HuH-7 (cell line): ENCODE data around the gene POLR2J.
"Not testable (repeated sequence)": the region's sequence is repeated elsewhere in the genome, so short reads cannot be mapped to it uniquely, and the experiment has no call there.

Experiments used
- DNase-seq: peaks from one replicate; pipeline ENCODE4 v3.0.0; 2011; ENCODE audit warnings: low spot score

The POLR2J gene

DNA sequence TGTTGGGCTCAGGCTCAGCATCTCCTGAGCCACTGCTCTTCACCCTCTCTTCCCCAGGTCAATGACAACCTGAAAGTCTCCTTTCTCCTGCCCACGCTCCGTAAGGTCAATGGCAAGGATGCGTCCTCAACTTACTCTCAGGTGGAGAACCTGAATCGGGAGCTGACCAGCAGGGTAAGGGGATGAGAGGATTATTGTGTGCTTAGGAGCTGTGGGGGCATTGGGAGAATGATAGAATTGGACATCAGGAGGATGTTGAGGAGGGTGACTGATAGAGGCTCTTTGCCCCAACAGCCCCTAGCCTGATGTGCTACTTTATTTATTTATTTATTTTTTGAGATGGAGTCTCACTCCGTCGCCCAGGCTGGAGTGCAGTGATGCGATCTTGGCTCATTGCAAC lies 12.6 kb downstream of the POLR2J start:
- DNase-seq, result no peak

DNA sequence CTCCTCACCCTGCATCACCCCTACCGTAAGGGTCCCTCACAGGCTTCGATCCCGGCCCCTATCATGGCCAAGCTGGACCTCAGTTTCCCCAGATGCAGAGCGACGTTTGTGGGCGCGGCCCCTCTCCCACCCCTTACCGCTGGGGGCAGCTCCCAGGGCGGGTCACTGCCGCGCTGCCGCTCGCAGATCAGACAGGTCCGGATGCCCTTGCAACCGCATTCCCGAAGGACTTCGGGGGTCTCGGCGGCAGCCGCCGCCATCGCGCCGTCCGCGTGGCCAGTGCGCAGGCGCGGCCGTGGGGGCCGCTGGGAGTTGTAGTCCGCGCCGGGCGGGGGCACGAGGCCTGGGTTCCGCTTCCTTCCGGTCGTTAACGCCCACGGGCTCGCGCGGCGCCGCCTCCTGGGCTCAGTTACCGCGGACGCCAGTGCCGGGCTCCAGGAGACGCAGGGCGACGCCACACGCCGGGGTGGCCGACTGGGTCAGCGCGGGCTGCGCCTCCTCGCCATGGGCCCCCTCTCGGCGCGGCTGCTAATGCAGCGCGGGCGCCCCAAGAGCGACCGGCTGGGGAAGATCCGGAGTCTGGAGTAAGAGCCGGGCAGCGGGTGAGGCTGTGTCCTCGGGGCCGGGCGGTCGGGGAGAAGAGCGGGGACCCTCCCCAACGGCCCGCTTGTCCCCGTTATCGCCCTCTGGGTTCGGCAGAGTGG lies 14.0 kb downstream of the POLR2J start, which contains the start of the genes ALKBH4 and LRWD1:
Gene ALKBH4 (minus strand): TSS at position 287 of the 704 bp plus-strand sequence. CDS start 27 bp downstream, at position 260.
Gene LRWD1 (plus strand): TSS at position 408 of the 704 bp plus-strand sequence. CDS start 97 bp downstream, at position 505.
- peak; percentile 99 for DNase-seq

DNA sequence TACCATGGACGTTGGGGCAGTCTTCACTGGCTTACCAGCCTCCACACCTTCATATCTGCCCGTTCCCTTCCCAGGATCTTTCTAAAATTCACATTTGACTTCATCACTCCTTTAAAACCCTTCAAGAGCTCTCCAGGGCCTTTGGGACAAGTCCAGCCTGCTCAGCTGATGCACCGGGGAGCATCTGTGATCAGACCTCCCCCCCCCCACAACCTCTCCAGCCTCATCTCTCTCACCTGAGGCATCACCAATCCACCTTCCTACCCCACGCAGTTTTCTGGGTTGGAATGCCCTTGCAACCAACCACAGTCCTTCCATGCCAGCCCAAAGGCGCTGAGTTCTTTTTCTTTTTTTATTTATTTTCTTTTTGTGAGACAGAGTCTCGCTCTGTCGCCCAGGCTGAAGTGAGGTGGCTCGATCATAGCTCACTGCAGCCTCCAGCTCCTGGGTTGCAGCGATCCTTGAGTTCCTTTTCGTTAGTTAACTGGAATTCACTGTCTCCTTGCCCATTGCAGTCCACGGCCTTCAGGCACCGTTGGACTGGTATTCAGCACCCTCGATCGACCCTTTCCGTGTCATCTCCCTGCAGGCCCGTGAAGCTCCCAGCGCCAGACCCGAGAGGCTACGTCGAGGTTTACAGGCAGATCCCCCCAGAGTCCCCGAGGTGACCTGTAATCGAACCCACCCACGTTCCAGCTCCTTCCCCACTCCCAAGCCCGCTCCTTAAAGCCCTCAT lies 14.7 kb downstream of the POLR2J start:
- no peak for DNase-seq

DNA sequence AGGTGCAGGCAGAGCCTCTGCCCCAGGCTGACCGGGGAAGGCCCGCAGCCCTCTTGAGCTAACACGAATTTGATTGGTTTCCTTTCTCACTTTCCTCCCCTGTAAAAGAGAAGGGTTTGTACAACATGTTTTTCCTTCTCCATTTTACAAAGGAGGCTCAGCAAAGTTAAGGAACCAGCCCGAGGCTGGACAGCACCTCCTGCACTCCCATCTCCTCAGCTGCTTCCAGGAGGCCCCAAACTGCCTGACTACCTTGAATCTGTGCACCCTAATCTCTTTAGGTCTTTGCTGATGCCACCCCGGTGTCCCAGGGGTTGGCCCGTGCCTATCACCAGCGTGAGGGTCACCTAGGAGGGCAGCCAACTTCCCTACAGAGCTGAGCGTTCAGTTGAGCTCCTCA lies 18.3 kb downstream of the POLR2J start:
- DNase-seq, result no peak

DNA sequence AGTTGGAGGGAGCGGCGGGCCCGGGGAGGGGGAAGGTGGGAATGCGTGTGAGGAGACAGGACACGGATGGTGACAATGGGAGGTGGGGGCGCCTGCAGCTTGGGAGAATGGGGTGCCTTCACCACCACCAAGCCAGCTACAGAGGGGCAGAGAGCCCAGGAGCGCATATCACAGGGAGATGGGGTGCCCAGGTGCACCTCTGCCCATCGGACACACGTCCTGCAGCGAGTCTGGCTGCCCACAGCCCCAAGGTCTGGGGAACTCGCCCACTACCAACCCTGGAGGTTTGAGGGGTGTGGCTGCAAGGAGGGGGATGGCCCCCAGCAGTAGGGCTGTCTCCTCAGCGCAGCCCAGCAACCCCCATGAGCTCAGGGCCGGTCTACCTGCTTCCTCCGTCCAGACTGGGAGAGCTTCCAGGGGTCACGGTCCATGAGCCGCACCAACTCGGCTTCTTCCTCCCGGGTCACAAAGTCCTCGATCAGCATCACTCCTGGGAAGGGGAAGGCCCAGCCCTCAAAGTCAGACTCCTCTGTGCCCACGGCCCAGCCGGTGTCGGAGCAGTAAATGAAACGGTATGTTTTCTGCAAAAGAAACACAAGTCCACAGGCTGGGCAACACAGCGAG lies 19.4 kb downstream of the POLR2J start:
- no peak for DNase-seq

DNA sequence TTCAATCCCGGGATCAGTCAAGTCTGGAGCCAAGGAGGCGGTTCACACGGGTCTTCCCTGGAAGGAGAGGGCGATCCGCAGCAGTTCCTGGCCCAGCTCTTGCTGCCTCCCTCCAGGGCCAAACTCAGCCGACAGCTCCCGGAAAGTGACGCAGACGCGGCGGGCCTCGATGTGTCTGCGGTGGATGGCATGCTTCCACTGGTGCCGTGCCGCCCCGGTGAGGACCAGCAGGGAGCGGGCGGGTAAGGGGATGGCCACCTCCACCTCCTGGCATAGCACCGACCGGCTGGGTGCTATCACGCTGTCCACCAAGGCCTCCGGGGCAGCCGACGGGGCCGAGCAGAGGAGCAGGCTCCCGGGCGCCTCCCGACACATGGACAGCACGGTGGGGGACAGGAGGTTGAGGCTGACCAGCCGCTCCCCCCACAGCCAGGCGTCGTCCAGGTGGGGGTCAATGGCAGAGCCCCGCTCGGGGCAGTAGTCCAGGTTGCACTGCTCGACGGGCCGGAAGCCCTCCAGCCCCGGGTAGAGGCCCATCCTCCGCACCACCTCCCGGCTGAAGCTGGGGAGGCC lies 21.3 kb downstream of the POLR2J start:
- DNase-seq, result no peak

DNA sequence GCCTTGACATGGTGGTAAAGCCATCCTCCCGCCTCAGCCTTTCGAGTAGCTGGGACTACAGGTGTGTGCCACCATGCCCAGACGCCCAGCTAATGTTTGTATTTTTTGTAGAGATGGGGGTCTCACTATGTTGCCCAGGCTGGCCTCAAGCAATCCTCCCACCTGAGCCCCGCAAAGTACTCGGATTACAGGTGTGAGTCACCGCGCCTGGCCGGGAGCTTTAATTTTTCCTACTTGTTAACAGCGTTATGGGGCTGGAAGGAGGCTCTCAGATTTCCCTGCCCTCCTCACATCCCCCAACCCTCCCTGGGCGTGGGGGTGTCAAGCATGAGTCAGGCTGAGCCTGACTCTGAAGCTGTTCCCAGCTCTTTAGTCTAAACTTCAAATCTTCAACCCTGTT lies 22.4 kb downstream of the POLR2J start:
- DNase-seq, result no peak

DNA sequence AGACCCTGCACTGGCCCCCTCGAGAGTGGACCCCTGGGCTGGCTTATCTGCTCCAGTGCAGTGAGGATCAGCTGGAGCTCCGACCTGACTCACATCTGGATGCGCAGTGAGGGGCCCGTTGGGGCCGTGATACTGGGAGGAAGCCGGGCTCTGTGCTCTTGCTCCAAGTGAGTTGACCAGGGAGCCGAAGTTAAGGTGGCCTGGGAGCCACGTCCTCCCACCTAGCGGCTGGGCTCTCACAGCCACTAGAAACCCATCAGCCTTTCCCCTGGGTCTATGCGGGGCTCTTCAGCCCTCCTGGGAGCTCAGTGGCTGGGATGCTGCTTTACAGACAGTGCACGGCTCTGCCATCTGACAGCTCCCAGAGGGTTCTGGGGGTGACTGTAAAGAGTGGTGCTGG lies 23.1 kb downstream of the POLR2J start:
- DNase-seq, result no peak

DNA sequence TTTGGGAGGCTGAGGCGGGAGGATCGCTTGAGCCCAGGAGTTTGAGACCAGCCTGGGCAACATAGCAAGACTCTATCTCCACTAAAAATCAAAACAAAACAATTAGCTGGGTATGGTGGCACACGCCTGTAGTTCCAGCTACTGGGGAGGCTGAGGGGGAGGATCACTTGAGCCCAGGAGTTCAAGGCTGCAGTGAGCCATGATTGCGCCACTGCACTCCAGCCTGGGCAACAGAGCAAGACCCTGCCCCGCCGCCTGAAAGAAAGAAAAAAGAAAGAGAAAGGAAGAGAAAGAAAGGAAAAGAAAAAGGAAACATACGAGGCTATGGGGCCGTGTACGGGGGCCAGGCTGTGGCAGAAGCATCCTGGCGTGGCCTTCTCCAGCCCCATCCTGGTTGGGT lies 23.8 kb downstream of the POLR2J start:
- not testable (repeated sequence) for DNase-seq

DNA sequence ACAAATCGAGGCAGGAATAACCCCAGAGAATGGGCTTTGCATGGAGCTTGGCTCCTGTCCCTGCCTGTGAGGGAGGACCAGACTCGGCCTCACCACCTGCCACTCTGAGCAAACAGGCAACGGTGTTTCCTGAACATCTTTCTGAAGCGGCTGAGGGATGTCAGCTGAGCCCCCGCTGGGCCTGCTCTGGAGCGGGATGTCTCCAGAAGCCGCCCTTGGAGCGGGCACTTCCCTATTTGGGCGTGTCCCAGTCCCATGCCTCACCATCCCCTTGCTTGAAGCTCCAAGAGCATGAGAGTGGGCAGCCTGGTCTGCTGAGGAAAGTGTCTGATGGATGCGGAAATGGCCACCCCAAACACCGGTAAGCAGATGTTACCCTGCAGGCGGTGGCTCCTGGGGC lies 24.3 kb downstream of the POLR2J start:
- no peak for DNase-seq

DNA sequence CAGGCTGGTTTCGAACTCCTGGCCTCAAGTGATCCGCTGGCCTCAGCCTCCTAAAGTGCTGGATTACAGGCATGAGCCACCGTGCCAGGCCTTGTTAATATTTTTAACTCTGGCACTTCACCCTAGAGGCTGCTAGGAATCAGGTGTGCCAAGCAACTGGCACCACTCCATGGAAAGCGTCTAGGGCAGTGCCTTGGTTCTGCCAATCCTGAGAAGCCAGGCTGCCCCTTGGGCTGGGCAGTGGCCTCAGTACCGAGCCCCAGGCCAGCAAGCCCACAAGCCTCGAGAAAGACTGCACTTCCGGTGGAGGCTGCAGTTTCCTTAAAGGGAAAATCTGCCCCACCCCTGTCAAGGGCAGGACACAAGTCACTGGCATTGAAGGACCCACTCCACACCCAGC lies 25.4 kb downstream of the POLR2J start:
- DNase-seq, result no peak

DNA sequence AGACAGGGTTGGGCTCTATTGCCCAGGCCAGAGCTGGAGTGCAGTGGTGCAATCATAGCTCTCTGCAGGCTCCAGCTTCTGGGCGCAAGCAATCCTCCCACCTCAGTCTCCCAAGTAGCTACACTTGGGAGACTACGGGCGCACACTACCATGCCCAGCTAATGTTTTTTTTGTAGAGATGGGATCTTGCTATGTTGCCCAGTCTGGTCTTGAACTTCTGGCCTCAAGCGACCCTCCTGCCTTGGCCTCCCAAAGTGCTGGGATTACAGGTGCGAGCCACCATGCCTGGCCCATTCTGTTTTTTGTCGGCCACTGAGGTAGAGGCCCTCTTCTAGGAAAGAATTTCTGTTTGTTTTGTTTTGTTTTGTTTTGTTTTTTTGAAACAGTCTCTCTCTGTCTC lies 26.3 kb downstream of the POLR2J start:
- DNase-seq, result no peak

DNA sequence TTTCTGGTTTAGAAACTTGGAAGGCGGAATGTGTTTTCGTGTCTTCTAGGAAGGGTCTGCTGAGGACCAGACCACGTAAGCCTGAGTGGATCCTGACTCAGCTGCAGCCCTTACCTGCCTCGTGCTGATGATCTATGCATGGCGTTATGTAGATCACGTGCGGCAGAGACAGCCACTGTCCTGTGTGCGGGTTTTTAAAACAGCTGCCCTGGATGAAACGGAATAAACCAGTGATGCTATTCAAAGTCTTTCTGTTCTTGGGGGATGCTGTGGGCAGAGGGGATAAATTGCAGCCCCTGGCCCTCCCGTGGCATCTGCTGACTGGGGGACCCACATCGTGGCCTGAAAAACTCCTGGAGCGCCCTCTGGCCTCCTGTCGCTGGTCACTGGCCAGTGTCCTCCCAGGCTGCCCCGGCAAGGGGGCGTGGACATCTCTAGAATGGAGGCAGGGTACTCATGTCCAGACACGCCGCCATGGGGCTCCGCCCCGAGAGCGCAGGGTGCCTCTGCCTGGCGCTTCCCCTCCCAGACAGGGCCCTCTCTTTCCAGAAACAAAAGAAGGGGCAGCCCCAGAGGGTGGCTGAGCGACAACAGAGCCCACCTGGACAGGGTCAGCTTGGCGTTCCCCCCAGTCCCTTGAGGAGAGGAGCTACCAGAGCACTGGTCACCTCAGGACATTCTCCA lies 27.2 kb downstream of the POLR2J start:
- no peak for DNase-seq

DNA sequence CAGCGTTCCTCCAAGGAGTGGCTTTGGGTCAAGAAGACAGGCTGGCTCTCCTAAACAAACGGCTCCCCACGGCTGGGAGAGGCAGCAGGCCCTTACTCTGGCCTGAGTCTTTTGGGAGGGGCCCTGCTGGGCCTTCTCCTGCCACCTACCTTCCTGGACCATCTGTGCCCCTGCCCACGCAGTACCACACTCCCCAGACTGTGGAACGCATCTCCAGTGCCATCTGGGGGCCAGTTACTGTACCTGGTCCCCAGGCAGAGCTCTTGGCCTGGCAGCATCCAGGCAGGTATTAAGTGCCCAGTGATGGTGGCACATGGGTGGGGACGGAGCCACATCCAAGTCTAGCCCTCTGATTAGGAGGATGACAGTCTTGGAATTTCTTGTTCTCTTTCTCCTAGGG lies 28.5 kb downstream of the POLR2J start:
- no peak for DNase-seq

DNA sequence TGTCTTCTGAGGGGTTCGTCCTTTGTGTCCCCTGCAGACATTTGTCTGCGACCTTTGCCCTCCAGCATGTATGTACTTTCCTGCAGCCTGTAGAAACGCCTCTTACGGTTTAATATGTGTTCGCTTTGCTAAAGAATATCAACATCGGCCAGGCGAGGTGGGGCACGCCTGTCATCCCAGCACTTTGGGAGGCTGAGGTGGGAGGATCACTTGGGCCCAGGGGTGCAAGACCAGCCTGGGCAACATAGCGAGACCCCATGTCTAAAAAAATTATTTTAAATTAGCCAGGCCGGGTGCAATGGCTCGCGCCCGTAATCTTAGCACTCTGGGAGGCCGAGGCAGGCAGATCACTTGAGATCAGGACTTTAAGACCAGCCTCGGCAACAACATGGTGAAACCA lies 29.6 kb downstream of the POLR2J start:
- no peak for DNase-seq

DNA sequence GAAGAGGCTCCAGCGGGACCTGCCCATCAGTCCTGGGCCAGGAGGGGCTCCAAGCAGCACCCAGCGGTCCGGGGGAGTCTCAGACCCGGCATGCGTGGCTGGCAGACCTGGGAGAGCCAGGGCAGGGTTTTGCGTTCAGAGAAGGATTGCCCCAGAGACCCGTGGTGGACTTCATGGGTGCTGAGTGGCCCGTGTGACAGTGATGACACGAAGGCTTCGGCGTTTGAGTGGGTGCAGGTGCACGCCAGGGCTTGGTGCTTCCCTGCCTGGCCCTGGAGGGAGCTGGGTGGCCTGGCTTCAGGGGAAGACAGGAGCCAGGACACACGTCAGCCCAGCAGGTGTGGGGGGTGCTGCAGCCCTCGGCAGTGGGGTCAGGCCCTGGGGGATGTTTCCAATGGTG lies 31.4 kb downstream of the POLR2J start:
- DNase-seq, result no peak

DNA sequence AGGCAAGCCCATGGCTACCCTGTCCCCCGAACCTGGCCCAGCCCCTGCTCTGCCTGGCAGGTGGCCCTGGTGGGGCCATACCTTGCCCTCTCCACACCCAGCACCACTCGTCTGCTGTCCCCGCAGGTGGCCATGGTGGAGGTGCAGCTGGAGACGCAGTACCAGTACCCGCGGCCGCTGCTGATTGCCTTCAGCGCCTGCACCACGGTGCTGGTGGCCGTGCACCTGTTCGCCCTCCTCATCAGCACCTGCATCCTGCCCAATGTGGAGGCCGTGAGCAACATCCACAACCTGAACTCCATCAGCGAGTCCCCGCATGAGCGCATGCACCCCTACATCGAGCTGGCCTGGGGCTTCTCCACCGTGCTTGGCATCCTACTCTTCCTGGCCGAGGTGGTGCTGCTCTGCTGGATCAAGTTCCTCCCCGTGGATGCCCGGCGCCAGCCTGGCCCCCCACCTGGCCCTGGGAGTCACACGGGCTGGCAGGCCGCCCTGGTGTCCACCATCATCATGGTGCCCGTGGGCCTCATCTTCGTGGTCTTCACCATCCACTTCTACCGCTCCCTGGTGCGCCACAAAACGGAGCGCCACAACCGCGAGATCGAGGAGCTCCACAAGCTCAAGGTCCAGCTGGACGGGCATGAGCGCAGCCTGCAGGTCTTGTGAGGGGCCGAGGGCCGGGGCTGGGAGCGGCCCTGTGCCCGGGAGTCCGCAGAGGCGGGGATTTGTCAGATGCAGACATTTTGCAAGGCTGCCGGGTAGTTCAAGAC lies 32.1 kb downstream of the POLR2J start:
- DNase-seq, result no peak

DNA sequence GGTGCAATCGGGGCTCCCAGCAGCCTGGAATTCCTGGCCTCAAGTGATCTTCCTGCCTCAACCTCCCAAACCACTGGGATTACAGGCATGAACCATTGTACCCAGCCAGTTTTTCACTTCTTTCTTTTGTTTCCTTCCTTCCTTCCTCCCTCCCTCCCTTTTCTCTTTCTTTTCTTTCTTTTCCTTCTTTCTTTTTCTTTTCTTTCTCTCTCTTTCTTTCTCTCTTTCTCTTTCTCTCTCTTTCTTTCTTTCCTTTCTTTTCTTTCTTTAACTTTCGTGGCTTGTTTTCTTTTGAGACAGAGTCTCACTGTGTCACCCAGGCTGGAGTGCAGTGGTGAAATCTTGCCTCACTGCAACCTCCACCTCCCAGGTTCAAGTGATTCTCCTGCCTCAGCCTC lies 33.0 kb downstream of the POLR2J start:
- no peak for DNase-seq

DNA sequence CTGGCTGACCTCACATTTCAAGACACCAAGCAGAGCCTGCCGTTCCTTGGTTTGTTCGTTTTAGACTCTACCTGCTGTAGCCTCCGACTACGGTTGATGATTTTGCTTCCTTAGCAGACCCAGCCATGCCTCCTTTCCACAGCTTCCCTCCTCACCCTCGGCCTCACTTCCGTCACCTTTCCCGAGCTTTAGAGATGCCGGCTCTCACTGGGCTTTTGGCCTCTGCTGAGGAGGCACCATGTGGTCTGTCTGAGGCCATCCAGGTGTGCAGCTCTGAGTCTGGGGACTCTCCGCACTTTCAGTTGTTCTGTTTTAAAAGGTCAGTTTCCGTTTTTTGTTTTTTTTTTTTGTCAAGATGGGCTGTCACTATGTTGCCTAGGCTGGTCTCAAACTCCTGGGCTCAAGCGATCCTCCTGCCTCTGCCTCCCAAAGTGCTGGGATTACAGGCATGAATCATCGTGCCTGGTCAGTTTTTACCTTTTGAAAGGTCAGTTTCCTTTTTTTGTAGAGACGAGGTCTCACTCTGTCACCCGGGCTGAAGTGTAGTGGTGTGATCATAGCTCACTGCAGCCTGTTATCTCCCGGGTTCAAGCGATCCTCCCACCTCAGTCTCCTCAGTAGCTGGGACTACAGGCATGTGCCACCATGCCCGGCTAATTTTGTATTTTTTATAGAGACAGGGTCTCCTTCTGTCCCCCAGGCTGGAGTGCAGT lies 33.6 kb downstream of the POLR2J start:
- DNase-seq, result no peak

DNA sequence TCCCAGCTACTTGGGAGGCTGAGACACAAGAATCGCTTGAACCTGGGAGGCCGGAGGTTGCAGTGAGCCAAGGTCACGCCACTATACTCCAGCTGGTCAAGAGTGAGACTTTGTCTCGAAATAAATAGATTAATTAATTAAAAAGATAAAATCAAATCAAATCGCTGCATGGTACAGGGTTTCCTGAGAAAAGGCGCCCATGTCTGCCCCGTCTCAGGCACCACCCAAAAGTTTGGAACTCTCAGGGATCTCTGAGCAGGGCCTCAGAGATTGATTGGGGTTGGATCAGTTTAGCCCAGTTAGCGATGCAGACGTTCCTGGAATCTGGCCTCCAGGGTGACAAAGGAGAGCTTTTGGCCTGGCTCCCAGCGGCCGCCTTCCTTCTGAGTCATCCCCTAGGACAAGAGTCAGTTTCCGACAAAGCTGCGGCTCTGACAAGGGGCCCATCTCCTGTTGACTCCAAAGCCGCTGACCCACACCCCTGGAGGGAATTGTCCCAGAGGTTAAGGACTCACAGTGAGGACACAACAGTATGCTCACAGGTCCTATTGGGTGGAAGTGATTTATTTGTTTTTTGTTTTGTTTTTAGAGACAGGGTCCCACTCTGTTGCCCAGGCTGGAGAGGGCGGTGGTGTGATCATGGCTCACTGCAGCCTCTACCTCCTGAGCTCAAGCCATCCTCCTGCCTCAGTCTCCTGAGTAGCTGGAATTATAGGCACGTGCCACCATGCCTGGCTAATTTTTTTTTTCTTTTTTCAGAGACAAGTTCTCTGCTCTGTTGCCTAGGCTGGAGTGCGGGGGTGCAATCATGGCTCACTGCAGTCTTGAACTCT lies 38.5 kb downstream of the POLR2J start:
- DNase-seq, result no peak
